ENCODE results near the gene PHOSPHO1. TPM values are rescaled to one million over a fixed set of nuclear protein-coding genes. Genes with fewer than 3 reads are reported as not detected.
"Not testable (repeated sequence)": the region's sequence is repeated elsewhere in the genome, so short reads cannot be mapped to it uniquely, and the experiment has no call there.

PHOSPHO1 gene
- 1 to 10 TPM in 3 of 4 donors, not detected in 1; 1.0 to 3.7 (median 2.1) TPM for total RNA-seq

- intact Hi-C loops (cut with DNase I; ENCODE audit: low total_unique reads) = loop anchor here (2.0 kb wide), 1 partner anchor 38 kb away; no protein-coding TSS in a partner anchor
- peak within 1 kb of the TSS; percentile 23 to 71 (median 50) for H3K27ac ChIP-seq
- peaks cover 0 to 21% of the 10 kb centered on the region in 2 donors for H3K4me1 ChIP-seq
- in situ Hi-C loops (cut with MboI; ENCODE audit: low sequenced_read_pairs in 4 of 4) = no loop called here
- H3K4me3 ChIP-seq = peak within 1 kb of the TSS; percentile 68 to 93 (median 78)
- DNase-seq (peak; percentile 59 to 73), ATAC-seq (peak; percentile 88 to 90)
- no peaks in the 10 kb centered on the region for H3K36me3 ChIP-seq
- TF ChIP-seq CTCF (IDR thresholded peaks at IDR 0.05 in 4 of 5, conservative IDR thresholded peaks at IDR 0.05 in 1 of 5) (no peak), POLR2A (IDR thresholded peaks at IDR 0.05) (peak; percentile 39 to 66)
- H3K27me3 ChIP-seq = no peaks in the 10 kb centered on the region
- H3K9me3 ChIP-seq = no peaks in the 10 kb centered on the region
Observed at GRCh38 chr17:49230636-49231562, at the start of gene PHOSPHO1. TSS of gene PHOSPHO1 (minus strand) at chr17:49230787. CDS start at chr17:49226691, 4,096 bp downstream.

- Histone ChIP-seq H3K36me3 (no peaks in the 10 kb centered on the region), H3K27ac (no peak overlapping the region), H3K27me3 (no peaks in the 10 kb centered on the region), H3K4me3 (no peak overlapping the region), H3K4me1 (no peaks in the 10 kb centered on the region), H3K9me3 (no peaks in the 10 kb centered on the region)
- no peak for ATAC-seq
- no peak for TF ChIP-seq POLR2A (IDR thresholded peaks at IDR 0.05)
- no peak for TF ChIP-seq CTCF (IDR thresholded peaks at IDR 0.05 in 4 of 5, conservative IDR thresholded peaks at IDR 0.05 in 1 of 5)
- in situ Hi-C loops (cut with MboI; ENCODE audit: low sequenced_read_pairs in 4 of 4) (no loop called here), intact Hi-C loops (cut with DNase I; ENCODE audit: low total_unique reads) (no loop called here)
- DNase-seq = no peak
Observed at GRCh38 chr17:49280061-49280460, 49.5 kb upstream of the PHOSPHO1 start.

GRCh38 chr17:49279263-49280015 is 48.9 kb upstream of the PHOSPHO1 start:
- H3K4me1 ChIP-seq; H3K4me3 ChIP-seq; intact Hi-C loops (cut with DNase I; ENCODE audit: low total_unique reads); H3K9me3 ChIP-seq; H3K27ac ChIP-seq; H3K36me3 ChIP-seq; in situ Hi-C loops (cut with MboI; ENCODE audit: low sequenced_read_pairs in 4 of 4); DNase-seq; ATAC-seq; H3K27me3 ChIP-seq: not testable (repeated sequence)

- ATAC-seq (no peak), DNase-seq (no peak)
- Histone ChIP-seq H3K27ac (no peak overlapping the region), H3K36me3 (no peaks in the 10 kb centered on the region), H3K9me3 (no peaks in the 10 kb centered on the region), H3K4me1 (no peaks in the 10 kb centered on the region), H3K27me3 (no peaks in the 10 kb centered on the region), H3K4me3 (no peak overlapping the region)
- in situ Hi-C loops (cut with MboI; ENCODE audit: low sequenced_read_pairs in 4 of 4) (no loop called here), intact Hi-C loops (cut with DNase I; ENCODE audit: low total_unique reads) (no loop called here)
- no peak for TF ChIP-seq CTCF (IDR thresholded peaks at IDR 0.05 in 4 of 5, conservative IDR thresholded peaks at IDR 0.05 in 1 of 5)
- TF ChIP-seq POLR2A (IDR thresholded peaks at IDR 0.05) = no peak
Observed at GRCh38 chr17:49278076-49278475, 47.5 kb upstream of the PHOSPHO1 start.

DNA sequence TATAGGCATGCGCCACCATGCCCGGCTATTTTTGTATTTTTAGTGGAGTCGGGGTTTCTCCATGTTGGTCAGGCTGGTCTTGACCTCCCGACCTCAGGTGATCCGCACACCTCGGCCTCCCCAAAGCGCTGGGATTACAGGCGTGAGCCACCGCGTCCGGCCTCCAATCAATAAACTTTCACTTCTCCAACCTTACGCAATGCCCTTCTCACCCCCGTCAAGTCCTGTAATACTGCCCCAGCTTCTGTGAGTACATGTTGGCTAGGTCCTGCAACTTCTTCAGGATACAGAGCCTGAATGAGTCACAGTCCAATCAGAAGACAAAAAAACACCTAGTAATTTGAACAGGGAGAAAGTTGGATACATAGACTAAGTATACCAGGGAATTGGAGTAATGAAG is 47.1 kb upstream of the PHOSPHO1 start:
- ATAC-seq = no peak
- H3K4me3 ChIP-seq = no peak overlapping the region
- no peaks in the 10 kb centered on the region for H3K36me3 ChIP-seq
- no peak for DNase-seq
- no peak for TF ChIP-seq CTCF (IDR thresholded peaks at IDR 0.05 in 4 of 5, conservative IDR thresholded peaks at IDR 0.05 in 1 of 5)
- no peak for TF ChIP-seq POLR2A (IDR thresholded peaks at IDR 0.05)
- no peaks in the 10 kb centered on the region for H3K4me1 ChIP-seq
- in situ Hi-C loops (cut with MboI; ENCODE audit: low sequenced_read_pairs in 4 of 4) = no loop called here
- H3K9me3 ChIP-seq = no peaks in the 10 kb centered on the region
- no peaks in the 10 kb centered on the region for H3K27me3 ChIP-seq
- H3K27ac ChIP-seq = no peak overlapping the region
- intact Hi-C loops (cut with DNase I; ENCODE audit: low total_unique reads) = no loop called here

- H3K27ac ChIP-seq; H3K27me3 ChIP-seq; DNase-seq; intact Hi-C loops (cut with DNase I; ENCODE audit: low total_unique reads); in situ Hi-C loops (cut with MboI; ENCODE audit: low sequenced_read_pairs in 4 of 4); H3K4me3 ChIP-seq; H3K4me1 ChIP-seq; H3K9me3 ChIP-seq; ATAC-seq; H3K36me3 ChIP-seq: not testable (repeated sequence)
Observed at GRCh38 chr17:49275981-49276380, 45.4 kb upstream of the PHOSPHO1 start.

Measured in gastrocnemius medialis (tissue), 4 donors.